GM12878 (cell line): ENCODE data around the gene ARHGAP15. TPM values are rescaled to one million over a fixed set of nuclear protein-coding genes. Genes with fewer than 3 reads are reported as not detected.
A peak's percentile ranks its signal among the peaks of the same experiment; 100 is the strongest.

Experiments
- BHLHE40 ChIP-seq, 2 experiments: fragments of 450-650 bp in 1 of 2; IDR thresholded peaks; 2 replicates each; pipeline ENCODE4 v1.6.1; 2011 to 2017; ENCODE audit warnings: low read depth in 2 of 2, borderline replicate concordance in 1 of 2, improper control_type of control experiment in 1 of 2, low read length in 1 of 2, mild to moderate bottlenecking in 1 of 2
- CUX1 ChIP-seq: IDR thresholded peaks from 2 replicates; pipeline ENCODE4 v1.6.1; 2012; ENCODE audit warnings: improper control_type of control experiment, low read depth, low read length; ENCODE audit not compliant: insufficient replicate concordance
- DPF2 ChIP-seq: fragments of 450-650 bp; IDR thresholded peaks from 2 replicates; pipeline ENCODE4 v1.6.1; 2017; ENCODE audit warnings: mild to moderate bottlenecking
- EZH2 ChIP-seq: IDR thresholded peaks from 2 replicates; pipeline ENCODE4 v1.6.1; 2012; ENCODE audit warnings: low read depth, mild to moderate bottlenecking, control low read depth, inconsistent platforms, low read length, borderline replicate concordance; ENCODE audit not compliant: control insufficient read depth
- HDAC2 ChIP-seq: fragments of 200-600 bp; sonication (generic); IDR thresholded peaks from 2 replicates; pipeline ENCODE4 v1.6.1; 2017
- JUNB ChIP-seq: IDR thresholded peaks from 2 replicates; pipeline ENCODE4 v1.6.1; 2016; ENCODE audit warnings: antibody characterized with exemption, mild to moderate bottlenecking
- KAT2A ChIP-seq: conservative IDR thresholded peaks from 2 replicates; pipeline ENCODE4 v1.6.1; 2011; ENCODE audit warnings: low read depth, low read length; ENCODE audit not compliant: control insufficient read depth
- POLR2A ChIP-seq: IDR thresholded peaks from 2 replicates; pipeline ENCODE4 v1.6.1; 2011; ENCODE audit warnings: low read depth, mild to moderate bottlenecking, low read length
- RBBP5 ChIP-seq: fragments of 200-600 bp; sonication (generic); conservative IDR thresholded peaks from 2 replicates; pipeline ENCODE4 v1.6.1; 2016
- SREBF1 ChIP-seq: IDR thresholded peaks from 2 replicates; pipeline ENCODE4 v1.6.1; 2012; ENCODE audit warnings: mild to moderate bottlenecking, low read length
- STAT3 ChIP-seq: IDR thresholded peaks from 2 replicates; pipeline ENCODE4 v1.6.1; 2011; ENCODE audit warnings: low read depth, low read length, improper control_type of control experiment
- USF1 ChIP-seq: IDR thresholded peaks from 2 replicates; pipeline ENCODE4 v1.6.1; 2011; ENCODE audit warnings: borderline replicate concordance, low read depth, mild to moderate bottlenecking, moderate library complexity, mixed read lengths, low read length; ENCODE audit not compliant: insufficient read depth; ENCODE audit errors: extremely low read length
- USF2 ChIP-seq: IDR thresholded peaks from 2 replicates; pipeline ENCODE4 v1.6.1; 2011; ENCODE audit warnings: low read depth, low read length, improper control_type of control experiment, borderline replicate concordance
- ZBTB4 ChIP-seq: fragments of 450-650 bp; formaldehyde crosslinking; IDR thresholded peaks from 2 replicates; pipeline ENCODE4 v1.4.0; 2022; ENCODE audit warnings: mild to moderate bottlenecking, moderate library complexity
- ZNF217 ChIP-seq: fragments of 450-650 bp; IDR thresholded peaks from 2 replicates; pipeline ENCODE4 v1.6.1; 2017; ENCODE audit warnings: antibody characterized with exemption, mild to moderate bottlenecking
- ZNF687 ChIP-seq: fragments of 450-650 bp; IDR thresholded peaks from 2 replicates; pipeline ENCODE4 v1.6.1; 2017; ENCODE audit warnings: mild to moderate bottlenecking, moderate library complexity
- polyA plus RNA-seq, 11 experiments: library from polyadenylated mRNA; depleted of rRNA in 4 of 11; unstranded in 6 of 11; stranded (reverse) in 5 of 11; fragments of >200 nt; fragmentation: Nextera tagmentation in 4 of 11; fragmentation: Illumina TruSeq in 1 of 11; extraction: Ambion mirVana in 4 of 11; extraction: Trizol in 1 of 11; gene quantifications; 1 replicate in 1 of 11; 2 replicates in 10 of 11; pipeline versions ENCODE4 v1.2.1 to v1.2.3, GENCODE V29; 2011 to 2016; ENCODE audit warnings: inconsistent platforms in 2 of 11, missing spikeins in 2 of 11, low read depth in 1 of 11
- total RNA-seq, 4 experiments: library from RNA; depleted of rRNA in 3 of 4; stranded (reverse); fragments of >200 nt in 3 of 4; fragmentation: Illumina TruSeq in 1 of 4; extraction: Trizol in 1 of 4; gene quantifications; 2 replicates each; pipeline versions ENCODE4 v1.2.1 to v1.2.3, GENCODE V29; 2013 to 2021

Gene ARHGAP15
- total and polyA plus RNA-seq, 10 of the 15 experiments (the other 5 are each of a cell fraction or from before 2014, with no cell fraction given) = 38.0 to 92.6 (median 66.7) TPM

- TF ChIP-seq ZNF687 (peak; percentile 37; the same call in 1 of the 2 replicates), BHLHE40 (IDR thresholded peaks at IDR 0.05; ENCODE audit: borderline replicate concordance in 1 of 2, low read depth in 2 of 2, low read length in 1 of 2) (peak; percentile 35 to 72; a peak in 2 of 4 replicates), ZNF217 (no peak), CUX1 (no peak), HDAC2 (no peak), EZH2 (no peak), SREBF1 (no peak), POLR2A (no peak), USF2 (peak; percentile 59; the same call in 1 of the 2 replicates), STAT3 (no peak), RBBP5 (no peak), JUNB (no peak), ZBTB4 (CRISPR knock-in tag) (no peak), DPF2 (no peak), USF1 (peak; percentile 50), KAT2A (no peak)
Observed at GRCh38 chr2:143132355-143132754, 3.1 kb downstream of the ARHGAP15 start (continued).
